CD14-positive monocyte (primary cell): ENCODE measurements around the gene CALHM5. TPM values are rescaled to one million over a fixed set of nuclear protein-coding genes. Genes with fewer than 3 reads are reported as not detected.

Experiments used
- DNase-seq, 3 donors: peaks; one replicate each; pipeline ENCODE4 v3.0.0-alpha.2; 2011 to 2022
- H2AFZ ChIP-seq: 2 replicates; pipeline ENCODE4 v1.6.0; 2012; ENCODE audit warnings: mild to moderate bottlenecking, low read depth, low read length, inconsistent platforms; ENCODE audit not compliant: insufficient read depth, poor library complexity, severe bottlenecking
- H3K27ac ChIP-seq, 2 donors: 1 replicate in 1 of 2; 2 replicates in 1 of 2; pipeline ENCODE4 v1.5.1; 2012 to 2013; ENCODE audit warnings: low read length in 2 of 2, control low read depth in 1 of 2, inconsistent platforms in 1 of 2, low read depth in 1 of 2, mild to moderate bottlenecking in 1 of 2
- H3K27me3 ChIP-seq, 2 donors: one replicate each; pipeline versions ENCODE4 v1.6.0 to v1.6.1; 2011 to 2013; ENCODE audit warnings: low read length in 2 of 2; ENCODE audit not compliant: control insufficient read depth in 2 of 2, insufficient read depth in 2 of 2
- H3K36me3 ChIP-seq, 2 donors: replicated peaks in 1 of 2; 1 replicate in 1 of 2; 2 replicates in 1 of 2; pipeline versions ENCODE4 v1.5.1 to v1.6.1; 2012 to 2013; ENCODE audit warnings: low read length in 2 of 2, control low read depth in 1 of 2, inconsistent platforms in 1 of 2, mild to moderate bottlenecking in 1 of 2; ENCODE audit not compliant: insufficient read depth in 2 of 2, control insufficient read depth in 1 of 2
- H3K4me1 ChIP-seq, 2 donors: 1 replicate in 1 of 2; 2 replicates in 1 of 2; pipeline versions ENCODE4 v1.5.1 to v1.6.1; 2012 to 2013; ENCODE audit warnings: low read length in 2 of 2, control low read depth in 1 of 2, inconsistent platforms in 1 of 2, mild to moderate bottlenecking in 1 of 2, moderate library complexity in 1 of 2; ENCODE audit not compliant: insufficient read depth in 2 of 2, control insufficient read depth in 1 of 2
- H3K4me2 ChIP-seq: replicated peaks from 2 replicates; pipeline ENCODE3; 2012; ENCODE audit warnings: low read length, moderate library complexity, mild to moderate bottlenecking; ENCODE audit not compliant: poor library complexity, severe bottlenecking; ENCODE audit errors: extremely low read depth
- H3K4me3 ChIP-seq, 3 experiments: fragments of 200-600 bp in 1 of 3; sonication (generic) in 1 of 3; replicated peaks in 1 of 3; 1 replicate in 2 of 3; 2 replicates in 1 of 3; pipeline ENCODE4 v1.5.1; 2011 to 2013; ENCODE audit warnings: low read length in 3 of 3, mild to moderate bottlenecking in 3 of 3, control low read depth in 2 of 3, low read depth in 2 of 3, inconsistent platforms in 1 of 3, moderate library complexity in 1 of 3
- H3K79me2 ChIP-seq: 2 replicates; pipeline ENCODE4 v1.6.0; 2012; ENCODE audit warnings: mild to moderate bottlenecking, control low read depth, inconsistent platforms, low read length, moderate library complexity; ENCODE audit not compliant: insufficient read depth
- H3K9ac ChIP-seq: 2 replicates; pipeline ENCODE4 v1.6.0; 2017; ENCODE audit warnings: low read length, mild to moderate bottlenecking; ENCODE audit not compliant: insufficient read depth, poor library complexity, severe bottlenecking
- H3K9me3 ChIP-seq, 2 donors: replicated peaks in 1 of 2; 1 replicate in 1 of 2; 2 replicates in 1 of 2; pipeline versions ENCODE4 v1.5.1 to v1.6.1; 2012 to 2013; ENCODE audit warnings: low read length in 2 of 2, control low read depth in 1 of 2; ENCODE audit not compliant: control insufficient read depth in 1 of 2, insufficient read depth in 1 of 2
- H4K20me1 ChIP-seq: 2 replicates; pipeline ENCODE4 v1.6.0; 2012; ENCODE audit warnings: mild to moderate bottlenecking, low read length, control low read depth, moderate library complexity; ENCODE audit not compliant: insufficient read depth
- H3K27ac Mint-ChIP-seq, 7 donors: one replicate each; pipeline ENCODE4 v1.8.0; 2020; ENCODE audit warnings: mild to moderate bottlenecking in 7 of 7, mixed read lengths in 7 of 7, moderate library complexity in 6 of 7, inconsistent platforms in 2 of 7
- H3K27me3 Mint-ChIP-seq, 3 donors: one replicate each; pipeline ENCODE4 v1.8.0; 2021 to 2022; ENCODE audit warnings: low read depth in 3 of 3, mild to moderate bottlenecking in 3 of 3, mixed read lengths in 3 of 3, moderate library complexity in 3 of 3, inconsistent platforms in 1 of 3
- H3K36me3 Mint-ChIP-seq, 2 donors: one replicate each; pipeline ENCODE4 v1.8.0; 2020; ENCODE audit warnings: mixed read lengths in 2 of 2, inconsistent platforms in 1 of 2, mild to moderate bottlenecking in 1 of 2
- H3K4me1 Mint-ChIP-seq: one replicate; pipeline ENCODE4 v1.8.0; 2020; ENCODE audit warnings: mild to moderate bottlenecking, mixed read lengths
- H3K4me3 Mint-ChIP-seq, 2 donors: one replicate each; pipeline ENCODE4 v1.8.0; 2020; ENCODE audit warnings: mild to moderate bottlenecking in 2 of 2, mixed read lengths in 2 of 2, moderate library complexity in 1 of 2
- H3K9me3 Mint-ChIP-seq, 7 donors: one replicate each; pipeline ENCODE4 v1.8.0; 2020 to 2022; ENCODE audit warnings: mixed read lengths in 7 of 7, mild to moderate bottlenecking in 6 of 7, moderate library complexity in 6 of 7, inconsistent platforms in 2 of 7
- CTCF ChIP-seq: fragments of 200-600 bp; IDR thresholded peaks from one replicate; pipeline ENCODE4 v1.8.0; 2022; ENCODE audit warnings: antibody characterized with exemption, mild to moderate bottlenecking
- WGBS: methylation state at CpG from one replicate; pipeline ENCODE4 v1.1.5; 2013; ENCODE audit warnings: missing lambda C conversion rate; ENCODE audit not compliant: insufficient coverage; 5-methylcytosine and 5-hydroxymethylcytosine counted together
- intact Hi-C, 2 donors: fragments of 100-400 bp; cut with micrococcal nuclease; formaldehyde crosslinking; loops; one replicate each; pipeline versions ENCODE4 v1.15.0 to v1.15.1; 2023
- polyA plus RNA-seq, 3 donors: library from polyadenylated mRNA; depleted of rRNA in 1 of 3; unstranded in 2 of 3; stranded (reverse) in 1 of 3; fragments of 300-500 nt in 2 of 3; fragments of >200 nt in 1 of 3; fragmentation: Illumina TruSeq in 2 of 3; gene quantifications; 1 replicate in 2 of 3; 2 replicates in 1 of 3; pipeline ENCODE4 v1.2.3, GENCODE V29; 2012 to 2021

CALHM5 gene
- polyA plus RNA-seq, 3 donors = 0.01 TPM; not detected in 2

GRCh38 chr6:116570856-116571682 lies 59.6 kb downstream of the CALHM5 start, which contains the start of gene RWDD1:
RWDD1 (plus strand) TSS chr6:116571504; CDS start chr6:116571583, 79 bp downstream.
- Histone ChIP-seq H3K36me3 (peaks cover 4 to 14% of the 10 kb centered on the region in 2 donors), H4K20me1 (no peaks in the 10 kb centered on the region), H3K27me3 (no peaks in the 10 kb centered on the region), H3K4me1 (peaks cover 38 to 46% of the 10 kb centered on the region in 2 donors), H3K27ac (peak within 1 kb of the TSS; percentile 91 to 96), H3K4me2 (peak within 1 kb of the TSS; percentile 84), H3K9me3 (peaks cover 5 to 8% of the 10 kb centered on the region in 2 donors), H3K79me2 (peaks cover 58% of the 10 kb centered on the region), H3K4me3 (peak within 1 kb of the TSS; percentile 87 to 92 (median 89)), H3K9ac (peak within 1 kb of the TSS; percentile 96), H2AFZ (peak within 1 kb of the TSS; percentile 96)
- TF ChIP-seq CTCF = no peak
- Mint-ChIP-seq H3K9me3 (peaks cover 3 to 9% (median 7%) of the 10 kb centered on the region in 7 donors), H3K4me3 (peak within 1 kb of the TSS; percentile 99), H3K27me3 (peaks cover 0 to 2% (median 0%) of the 10 kb centered on the region in 3 donors), H3K36me3 (peaks cover 12 to 13% of the 10 kb centered on the region in 2 donors), H3K4me1 (peaks cover 56% of the 10 kb centered on the region), H3K27ac (peak within 1 kb of the TSS; percentile 94 to 99 (median 98))
- intact Hi-C loops = loop anchor here in 1 of 2 donors (5.0 kb wide), 1 partner anchor 96 kb away; the partner anchor contains the start of gene ZUP1
- DNase-seq = peak; percentile 97 to 98 (median 98)
- 0% methylated on average over 59 of the region's 62 CpGs for WGBS

GRCh38 chr6:116571683-116572000 lies 60.2 kb downstream of the CALHM5 start:
- H3K27ac ChIP-seq = peak overlapping the region; percentile 91 to 96
- H3K9me3 ChIP-seq = peaks cover 5 to 7% of the 10 kb centered on the region in 2 donors
- Mint-ChIP-seq H3K4me3 (peak overlapping the region; percentile 97 to 99), H3K36me3 (peaks cover 18 to 19% of the 10 kb centered on the region in 2 donors), H3K27me3 (no peaks in the 10 kb centered on the region), H3K9me3 (peaks cover 3 to 8% (median 5%) of the 10 kb centered on the region in 7 donors), H3K4me1 (peaks cover 56% of the 10 kb centered on the region), H3K27ac (peak overlapping the region; percentile 94 to 98 (median 96))
- peak overlapping the region; percentile 78 for H3K4me2 ChIP-seq
- H3K27me3 ChIP-seq = no peaks in the 10 kb centered on the region
- peak overlapping the region; percentile 96 for H2AFZ ChIP-seq
- no peaks in the 10 kb centered on the region for H4K20me1 ChIP-seq
- no peak for TF ChIP-seq CTCF
- peaks cover 8 to 20% of the 10 kb centered on the region in 2 donors for H3K36me3 ChIP-seq
- intact Hi-C loops = loop anchor here in 1 of 2 donors (5.0 kb wide), 1 partner anchor 96 kb away; the partner anchor contains the start of gene ZUP1
- H3K4me3 ChIP-seq = peak overlapping the region; percentile 66 to 89 (median 81)
- H3K79me2 ChIP-seq = peaks cover 63% of the 10 kb centered on the region
- no CpG with 5 or more reads among the region's 12 CpGs for WGBS
- H3K4me1 ChIP-seq = peaks cover 38 to 46% of the 10 kb centered on the region in 2 donors
- DNase-seq = no peak
- H3K9ac ChIP-seq = peak overlapping the region; percentile 96
